Activated CD4-positive, alpha-beta T cell treated with anti-CD3 and anti-CD28 coated beads, Interleukin-2, amount 50 U/mL, for 4 hours (primary cell): ENCODE measurements around the gene KLF11.
"Not testable (repeated sequence)": the region's sequence is repeated elsewhere in the genome, so short reads cannot be mapped to it uniquely, and the experiment has no call there.

ENCODE experiments used
- DNase-seq, 2 experiments: peaks; one replicate each; pipeline ENCODE4 v3.0.0-alpha.2; 2020

Gene KLF11

DNA sequence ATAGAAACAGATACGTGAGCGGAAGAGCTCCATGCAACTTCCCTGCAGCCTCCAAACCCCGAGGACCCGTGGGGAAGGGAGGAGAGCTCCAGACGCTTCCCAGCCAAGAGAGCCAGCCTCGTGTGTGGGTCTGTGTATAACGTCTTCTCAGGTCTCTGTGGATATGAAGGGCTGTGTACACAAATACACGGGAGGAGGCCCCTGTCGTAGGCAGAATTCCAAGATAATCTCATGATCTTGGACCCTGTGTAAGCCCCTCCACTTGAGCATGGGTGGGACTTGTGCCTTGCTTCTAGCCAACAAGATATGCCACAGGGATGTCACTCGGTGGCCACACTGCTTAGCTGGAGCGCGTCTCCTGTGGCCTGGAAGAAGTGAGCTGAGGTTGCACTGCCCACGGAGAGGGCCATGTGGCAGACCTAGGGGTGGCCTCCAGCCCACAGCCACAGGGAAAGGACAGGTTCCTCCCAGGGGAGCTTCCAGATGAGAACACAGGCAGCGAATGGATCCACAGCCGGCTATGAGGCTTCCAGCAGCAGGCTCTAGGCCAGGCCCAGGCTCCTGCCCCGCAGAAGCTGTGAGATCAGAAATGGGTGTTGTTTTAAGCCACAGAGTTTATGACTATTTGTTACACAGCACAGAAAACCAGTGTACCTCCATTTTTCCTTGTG lies 15.6 kb upstream of the KLF11 start:
- DNase-seq = no peak

DNA sequence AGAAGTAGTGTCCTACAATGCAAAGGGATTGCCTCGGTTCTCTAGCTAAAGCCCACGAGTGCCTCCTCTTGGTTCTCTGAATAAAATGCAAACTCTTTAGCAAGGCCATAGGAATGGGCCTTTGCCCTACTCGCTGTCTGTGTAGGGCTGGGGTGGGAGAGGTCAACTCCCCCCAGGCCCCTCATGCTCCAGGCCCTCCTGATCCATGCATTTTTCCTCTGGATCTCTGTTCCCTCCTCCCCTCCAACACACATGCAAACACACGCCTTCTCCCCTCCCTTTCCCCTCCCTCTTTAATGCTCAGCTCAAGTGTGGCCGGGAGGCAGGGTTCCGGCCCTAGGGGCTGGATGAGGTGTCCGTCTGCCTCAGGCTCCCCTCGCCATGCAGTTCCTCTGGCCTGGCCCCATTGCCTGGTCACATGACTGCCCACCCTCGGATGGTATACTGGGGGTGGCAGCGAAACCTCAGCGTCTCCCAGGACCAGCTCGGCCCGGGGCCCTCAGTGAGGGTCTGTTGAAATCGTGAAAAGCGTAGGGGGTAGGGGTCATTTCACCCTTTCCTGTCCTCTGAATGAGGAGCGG lies 14.9 kb upstream of the KLF11 start:
- no peak for DNase-seq

- DNase-seq = peak; percentile 22 to 36
These were observed 14.1 kb upstream of the KLF11 start for GRCh38 chr2:10028988-10029874.

- DNase-seq = no peak
These were observed 13.5 kb upstream of the KLF11 start for GRCh38 chr2:10029875-10030223.

GRCh38 chr2:10030311-10030736 lies 13.0 kb upstream of the KLF11 start:
- DNase-seq = no peak

DNA sequence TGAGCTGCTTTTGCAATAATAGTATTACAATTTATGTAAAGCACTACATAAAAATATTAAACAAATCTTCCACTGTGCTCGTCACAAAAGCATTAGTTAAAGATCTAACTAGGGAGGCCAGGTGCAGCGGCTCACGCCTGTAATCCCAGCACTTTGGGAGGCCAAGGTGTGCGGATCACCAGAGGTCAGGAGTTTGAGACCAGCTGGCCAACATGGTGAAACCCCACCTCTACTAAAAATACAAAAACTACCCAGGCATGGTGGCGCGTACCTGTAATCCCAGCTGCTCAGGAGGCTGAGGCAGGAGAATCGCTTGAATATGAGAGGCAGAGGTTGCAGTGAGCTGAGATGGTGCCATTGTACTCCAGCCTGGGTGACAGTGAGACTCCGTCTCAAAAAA lies 12.6 kb upstream of the KLF11 start:
- not testable (repeated sequence) for DNase-seq

DNA sequence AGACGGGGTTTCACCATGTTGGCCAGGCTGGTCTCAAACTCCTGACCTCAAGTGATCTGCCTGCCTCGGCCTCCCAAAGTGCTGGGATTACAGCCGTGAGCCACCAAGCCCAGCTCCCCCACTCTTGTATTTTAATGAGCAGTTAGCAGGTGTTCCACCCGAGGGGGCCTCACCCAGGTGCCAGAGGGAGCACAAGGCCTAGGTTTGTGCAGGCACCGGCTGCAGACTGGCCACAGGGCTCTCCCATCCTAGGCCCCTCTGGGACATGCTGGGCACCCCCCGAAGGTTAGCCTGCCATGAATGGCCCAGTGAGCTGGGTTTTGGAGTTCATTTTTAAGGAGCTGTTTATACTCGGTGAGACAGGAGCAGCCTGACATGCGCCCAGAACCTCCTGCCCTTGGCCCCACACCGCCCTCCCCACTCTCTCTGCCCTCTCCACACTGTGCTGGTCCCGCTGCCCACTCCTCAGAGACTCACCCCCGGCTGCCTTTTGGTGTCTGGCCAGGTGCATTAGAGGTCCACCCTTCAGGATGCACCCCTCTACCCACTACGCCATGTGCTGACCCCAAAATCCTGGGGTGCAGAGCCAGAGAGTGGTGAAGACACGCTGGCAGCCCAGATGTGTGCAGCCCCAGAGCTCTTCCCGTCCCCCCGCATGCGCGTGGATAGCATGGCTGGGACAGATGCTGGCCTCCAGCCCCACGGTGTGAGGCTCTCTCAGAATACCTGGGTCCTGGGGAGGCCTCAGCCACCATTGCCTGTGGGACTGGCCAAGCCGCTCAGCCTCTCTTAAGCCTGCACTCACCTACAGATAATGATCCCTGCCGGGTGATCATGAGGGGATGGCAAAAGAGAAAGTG lies 11.2 kb upstream of the KLF11 start:
- no peak for DNase-seq

GRCh38 chr2:10032746-10033105 lies 10.6 kb upstream of the KLF11 start:
- DNase-seq = no peak

GRCh38 chr2:10033251-10034006 lies 9.9 kb upstream of the KLF11 start:
- no peak for DNase-seq

DNA sequence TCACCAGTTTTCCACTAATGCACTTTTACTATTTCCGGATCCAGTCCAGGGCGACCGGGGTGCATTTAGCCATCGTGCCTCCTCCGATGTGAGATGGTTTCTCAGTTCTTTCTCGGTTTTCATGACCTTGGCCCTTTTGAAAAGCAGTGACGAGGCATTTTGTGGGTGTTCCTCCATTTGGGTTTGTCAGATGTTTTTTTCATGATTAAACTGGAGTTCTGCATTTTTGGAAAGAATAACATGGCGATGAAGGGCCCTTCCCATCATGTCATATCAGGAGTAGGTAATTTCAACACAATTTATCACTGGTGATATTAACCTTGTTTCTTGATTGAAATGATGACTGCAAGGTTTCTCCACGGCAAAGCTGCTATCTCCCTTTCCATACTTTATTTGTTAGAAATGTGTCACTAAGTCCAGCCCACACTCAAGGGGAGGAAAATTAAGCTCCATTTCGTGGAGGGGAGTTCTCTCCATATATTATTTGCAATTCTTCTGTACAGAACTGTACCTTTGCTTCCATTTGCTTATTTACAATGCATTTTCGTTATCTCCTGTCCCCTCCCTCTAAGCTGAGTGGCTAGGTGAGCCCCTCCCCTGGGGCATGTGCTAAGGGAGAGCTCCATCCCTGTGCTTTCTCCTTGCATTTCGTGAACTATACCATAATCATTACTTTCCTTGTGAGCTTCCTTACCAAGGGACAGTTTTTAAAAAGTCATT lies 8.9 kb upstream of the KLF11 start:
- no peak for DNase-seq

DNA sequence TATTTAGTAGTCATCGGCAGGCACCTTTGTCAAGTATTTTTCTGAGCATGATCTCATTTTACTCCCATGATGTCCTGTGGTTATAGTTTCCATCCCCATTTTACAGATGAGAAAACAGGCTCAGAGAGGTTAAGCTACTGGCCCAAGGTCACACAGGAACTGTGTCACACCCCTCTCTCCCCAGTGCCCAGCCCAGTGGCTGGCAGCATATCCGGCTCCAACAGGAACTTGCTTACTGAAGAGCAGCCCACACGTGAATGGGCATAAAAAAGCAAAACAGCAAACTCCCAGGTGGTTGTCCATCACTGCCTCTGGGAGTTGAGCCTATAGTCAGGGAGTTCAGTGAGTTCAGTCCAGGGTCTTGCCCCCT lies 8.3 kb upstream of the KLF11 start:
- DNase-seq = no peak

DNA sequence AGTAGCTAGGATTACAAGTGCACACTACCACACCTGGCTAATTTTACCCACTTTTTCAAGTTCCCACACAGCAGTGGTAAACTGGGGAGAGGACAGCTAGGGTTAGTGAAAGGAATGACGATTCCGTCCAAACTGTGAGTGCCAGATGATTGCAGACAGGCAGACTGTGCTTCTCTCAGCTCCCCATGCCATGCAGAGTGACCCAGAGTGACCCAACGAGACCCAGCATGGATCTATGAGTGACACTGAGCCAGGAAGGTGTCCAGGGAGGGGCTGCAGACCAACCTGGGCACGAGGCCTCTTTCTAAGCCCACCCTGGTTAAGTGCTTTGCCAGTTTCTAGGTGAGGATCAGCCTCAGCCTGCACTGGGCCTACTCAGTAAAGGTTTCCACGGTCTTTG lies 7.7 kb upstream of the KLF11 start:
- DNase-seq = no peak

- peak; percentile 24 to 43 for DNase-seq
These were observed 7.1 kb upstream of the KLF11 start for GRCh38 chr2:10036095-10036884.

- no peak for DNase-seq
These were observed 5.2 kb upstream of the KLF11 start for GRCh38 chr2:10038123-10038522.

- DNase-seq = no peak
These were observed 4.6 kb upstream of the KLF11 start for GRCh38 chr2:10038716-10039115.

DNA sequence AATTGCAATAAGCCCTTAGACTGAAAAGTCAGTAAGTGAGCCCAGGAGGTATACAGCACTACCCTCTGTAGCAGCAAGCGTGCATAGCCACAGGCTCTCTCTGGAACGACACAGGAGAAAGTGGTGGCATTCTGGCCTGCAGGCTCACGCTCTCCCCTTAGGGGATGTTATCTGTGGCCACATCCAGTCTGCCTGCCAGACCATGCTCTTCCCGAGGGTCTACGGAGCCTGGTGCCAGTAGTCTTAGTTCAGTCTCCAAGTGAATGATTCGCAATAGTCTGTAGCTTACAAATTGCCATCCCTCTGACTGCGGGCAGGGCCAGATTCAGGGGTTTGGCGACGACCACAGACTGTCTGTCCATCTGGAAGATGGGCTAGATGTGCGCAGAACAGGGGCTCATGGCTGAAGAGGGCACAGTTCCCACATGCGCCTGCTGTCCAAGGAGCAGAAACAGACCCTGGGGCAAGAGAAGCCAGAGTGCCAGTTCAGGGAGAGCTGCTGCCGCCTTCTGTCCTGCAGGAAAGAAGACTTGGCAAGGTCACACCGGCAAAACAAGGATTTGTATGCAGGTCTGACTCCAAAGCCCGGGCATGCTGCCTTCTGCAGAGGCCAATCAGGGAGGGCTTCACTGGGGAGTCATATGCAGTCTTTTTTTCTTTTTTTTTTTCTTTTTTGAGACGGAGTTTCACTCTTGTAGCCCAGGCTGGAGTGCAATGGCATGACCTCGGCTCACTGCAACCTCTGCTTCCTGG lies 3.5 kb upstream of the KLF11 start:
- no peak for DNase-seq

GRCh38 chr2:10041711-10042110 lies 1.6 kb upstream of the KLF11 start:
- no peak for DNase-seq

DNA sequence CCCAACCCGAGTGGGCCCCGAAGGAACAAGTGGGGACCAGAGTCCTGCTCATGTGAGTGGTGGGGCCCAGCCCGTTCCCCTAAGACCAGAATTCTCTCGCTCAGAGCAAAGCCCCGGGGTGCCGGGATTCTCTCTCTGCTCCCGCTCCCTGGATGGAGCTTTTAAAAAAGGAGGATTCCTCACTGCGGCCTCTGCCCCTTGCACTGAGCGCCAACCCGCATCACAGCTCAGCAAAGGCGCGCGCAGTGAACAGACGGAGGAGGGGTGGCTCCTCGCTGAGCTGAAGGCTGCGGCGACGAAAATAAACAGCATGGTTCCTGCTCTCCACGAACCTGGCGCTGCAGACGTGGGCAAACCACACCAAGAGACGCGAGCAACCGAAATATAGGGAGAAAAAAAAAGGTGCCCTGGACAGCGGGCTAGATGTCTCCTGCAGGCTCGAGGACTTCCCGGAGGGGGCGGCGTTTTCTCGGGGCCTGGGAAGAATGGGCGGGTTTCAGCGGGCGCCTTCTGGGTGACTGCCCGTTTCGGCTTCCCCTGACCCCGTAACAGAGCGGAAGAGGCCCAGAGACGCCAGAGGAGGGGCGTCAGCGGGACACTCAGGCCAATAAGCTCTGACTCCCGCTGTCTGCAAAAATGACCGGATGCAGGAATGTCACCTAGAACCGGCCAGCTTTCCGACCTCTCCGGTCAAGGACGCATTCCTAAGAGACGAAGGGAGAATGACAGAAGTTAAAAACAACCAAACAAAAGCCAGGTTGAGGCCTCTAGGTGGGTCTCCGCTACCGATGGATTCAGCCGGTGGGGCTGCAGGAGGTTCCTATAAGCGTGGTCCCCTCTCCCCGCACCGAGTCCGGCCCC lies 819 bp upstream of the KLF11 start:
- peak; percentile 21 to 25 for DNase-seq
